GM19372 (cell line): ENCODE data around the gene ZC2HC1B.
"Not testable (repeated sequence)": the region's sequence is repeated elsewhere in the genome, so short reads cannot be mapped to it uniquely, and the experiment has no call there.

ENCODE experiments used
- ATAC-seq: cut with Tn5 transposase; IDR thresholded peaks from one replicate; pipeline ENCODE4 v1.9.1; 2021; ENCODE audit warnings: mild to moderate bottlenecking, low read depth, moderate library complexity; ENCODE audit not compliant: unreplicated experiment

Gene ZC2HC1B

GRCh38 chr6:143867236-143867635 is 3.0 kb downstream of the ZC2HC1B start:
- no peak for ATAC-seq

DNA sequence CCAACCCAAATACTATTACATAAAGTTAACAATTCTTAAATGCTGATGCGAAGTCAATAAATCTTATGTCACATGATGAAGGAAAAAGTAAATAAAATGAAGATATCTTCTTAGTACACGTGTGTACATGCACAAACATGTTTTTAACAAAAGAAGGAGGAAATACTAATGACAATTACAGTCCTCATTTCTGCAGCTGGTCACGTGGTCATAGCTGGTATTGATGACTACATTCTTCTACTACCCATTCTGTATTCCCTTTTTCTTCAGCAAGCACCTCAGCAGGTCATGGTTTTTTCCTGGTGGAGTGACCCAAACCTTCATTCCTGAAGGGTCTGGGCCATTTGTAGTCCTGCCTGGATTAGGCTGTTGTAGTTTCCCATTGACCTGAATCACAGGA is 4.5 kb downstream of the ZC2HC1B start:
- ATAC-seq: not testable (repeated sequence)

GRCh38 chr6:143871202-143871730 is 7.0 kb downstream of the ZC2HC1B start:
- not testable (repeated sequence) for ATAC-seq

DNA sequence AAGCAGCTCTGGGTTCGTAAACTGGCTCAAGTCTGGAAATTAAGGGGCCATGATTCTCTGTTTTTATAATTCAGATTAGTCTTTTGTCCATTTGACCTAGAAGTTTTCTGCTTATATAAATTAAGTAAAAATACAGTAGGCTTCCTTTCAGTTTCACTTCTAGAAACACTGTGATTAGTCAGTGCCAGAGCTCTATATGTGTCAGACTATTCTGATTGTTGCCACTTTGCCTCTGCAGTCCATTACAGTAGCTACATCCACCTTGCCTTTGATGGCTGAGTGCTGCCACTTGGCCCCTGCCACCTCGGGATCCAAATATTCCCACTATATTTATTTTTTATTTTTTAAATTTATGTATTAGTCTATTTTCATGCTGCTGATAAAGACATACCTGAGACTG is 7.9 kb downstream of the ZC2HC1B start:
- peak; percentile 93 for ATAC-seq

DNA sequence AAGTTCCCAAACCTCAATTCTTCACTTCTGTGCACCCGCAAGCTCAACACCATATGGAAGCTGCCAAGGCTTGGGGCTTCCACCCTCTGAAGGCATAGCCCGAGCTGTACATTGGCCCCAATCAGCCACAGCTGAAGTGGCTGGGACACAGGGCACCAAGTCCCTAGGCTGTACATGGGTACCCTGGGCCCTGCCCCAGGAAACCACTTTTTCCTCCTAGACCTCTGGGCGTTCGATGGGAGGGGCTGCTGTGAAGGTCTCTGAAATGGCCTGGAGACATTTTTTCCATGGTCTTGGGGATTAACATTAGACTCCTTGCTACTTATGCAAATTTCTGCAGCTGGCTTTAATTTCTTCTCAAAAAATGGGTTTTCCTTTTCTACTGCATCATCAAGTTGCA is 9.3 kb downstream of the ZC2HC1B start:
- ATAC-seq: not testable (repeated sequence)

GRCh38 chr6:143874503-143874902 is 10.2 kb downstream of the ZC2HC1B start:
- ATAC-seq: not testable (repeated sequence)

DNA sequence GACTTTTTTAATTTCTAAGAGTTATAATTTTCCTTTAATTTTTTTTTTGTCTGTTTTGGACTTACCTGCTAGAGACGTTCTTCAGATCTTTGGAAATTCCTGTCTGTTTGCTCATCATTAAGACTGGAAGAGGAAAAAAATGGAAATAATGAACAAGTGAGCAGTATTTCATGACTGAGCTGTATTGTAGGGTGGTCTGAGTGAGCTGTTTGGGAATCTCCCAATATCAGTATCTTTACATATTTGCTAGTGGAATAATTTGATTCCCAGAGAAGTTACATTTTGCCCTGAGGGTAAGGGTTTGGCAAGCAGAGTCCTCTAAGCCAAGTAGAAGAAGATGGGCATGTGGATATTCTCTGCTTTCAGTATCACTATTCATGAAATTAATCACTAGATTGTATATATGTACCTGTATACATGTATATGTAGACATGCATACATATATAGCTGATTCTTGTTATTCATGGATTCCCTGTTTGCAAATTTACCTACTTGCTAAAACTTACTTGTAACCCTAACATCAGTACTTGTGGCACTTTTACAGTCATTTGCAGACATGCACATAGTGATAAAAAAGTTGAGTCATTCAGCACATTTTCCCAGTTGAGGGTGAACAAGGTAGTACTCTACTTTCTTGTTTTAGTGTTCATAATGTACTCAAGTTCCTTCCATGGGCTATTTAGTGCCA is 13.5 kb downstream of the ZC2HC1B start:
- ATAC-seq: no peak

DNA sequence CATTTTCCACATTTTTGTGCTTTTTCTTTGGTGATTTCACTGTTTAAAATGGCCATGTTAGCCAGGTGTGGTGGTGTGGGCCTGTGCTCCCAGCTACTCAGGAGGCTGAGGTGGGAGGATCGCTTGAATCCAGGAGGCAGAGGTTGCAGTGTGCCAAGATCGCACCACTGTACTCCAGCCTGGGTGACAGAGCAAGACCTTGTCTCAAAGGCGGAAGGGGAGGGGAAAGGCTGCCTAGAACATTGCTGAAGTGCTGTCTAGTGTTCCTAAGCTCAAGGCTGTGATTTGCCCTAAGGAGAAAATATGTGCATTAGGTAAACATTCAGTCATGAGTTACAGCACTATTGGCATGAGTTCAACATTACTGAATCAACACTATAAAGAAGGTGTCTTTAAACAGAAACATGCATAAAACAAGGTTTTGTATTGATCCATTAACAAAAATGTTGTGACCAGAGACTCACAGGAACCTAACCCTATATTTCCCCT is 14.0 kb downstream of the ZC2HC1B start:
- ATAC-seq: no peak

- no peak for ATAC-seq
Measured at GRCh38 chr6:143880412-143880811, 16.1 kb downstream of the ZC2HC1B start.

GRCh38 chr6:143882401-143882930 is 18.2 kb downstream of the ZC2HC1B start:
- ATAC-seq: no peak

GRCh38 chr6:143884216-143884900 is 20.1 kb downstream of the ZC2HC1B start:
- ATAC-seq: no peak

- ATAC-seq: no peak
Measured at GRCh38 chr6:143885116-143885515, 20.8 kb downstream of the ZC2HC1B start.

GRCh38 chr6:143894655-143895054 is 30.4 kb downstream of the ZC2HC1B start:
- no peak for ATAC-seq

GRCh38 chr6:143896126-143896860 is 32.0 kb downstream of the ZC2HC1B start:
- ATAC-seq: no peak

GRCh38 chr6:143900358-143900757 is 36.1 kb downstream of the ZC2HC1B start:
- no peak for ATAC-seq

DNA sequence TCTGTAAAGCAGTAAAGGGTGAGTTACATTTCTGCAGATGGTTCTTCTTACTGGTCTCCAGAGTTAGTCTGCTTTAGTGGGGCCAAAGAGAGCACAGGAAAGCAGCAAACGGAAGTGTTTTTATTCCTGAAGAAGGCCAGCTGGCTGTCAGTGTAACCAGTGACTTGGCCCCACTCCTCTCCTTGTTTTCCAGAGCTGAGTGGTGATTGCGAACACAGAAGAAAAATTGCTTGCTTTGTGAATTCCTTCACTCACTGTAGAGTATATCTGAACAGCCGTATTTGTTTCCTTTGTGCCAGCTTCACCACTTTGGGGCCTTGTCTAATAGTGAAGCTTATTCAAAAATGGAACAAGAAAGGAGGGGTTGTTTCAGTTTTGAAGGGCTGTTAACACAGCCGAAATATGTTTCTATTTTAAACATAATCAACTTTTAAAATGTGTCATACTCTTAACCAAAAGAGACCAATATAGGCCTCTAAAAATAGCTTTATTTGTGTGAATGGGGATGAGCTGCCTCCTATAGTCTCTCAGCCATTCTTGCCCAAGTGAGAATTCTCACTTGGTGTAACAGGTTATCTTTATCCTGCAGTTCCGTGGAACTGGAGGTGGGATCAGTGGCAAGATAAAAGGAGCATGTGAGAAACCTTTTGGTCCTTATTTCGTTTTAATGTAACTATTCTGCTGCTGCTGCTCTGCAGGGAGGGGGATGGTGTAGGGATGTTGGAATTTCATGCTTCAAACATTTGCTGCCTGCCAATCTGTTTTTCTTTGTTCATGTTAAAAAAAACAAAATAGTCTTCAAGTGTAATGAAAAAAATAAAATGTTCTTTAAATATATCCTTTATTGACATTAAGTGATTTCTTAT is 37.8 kb downstream of the ZC2HC1B start:
- ATAC-seq: peak; percentile 87

DNA sequence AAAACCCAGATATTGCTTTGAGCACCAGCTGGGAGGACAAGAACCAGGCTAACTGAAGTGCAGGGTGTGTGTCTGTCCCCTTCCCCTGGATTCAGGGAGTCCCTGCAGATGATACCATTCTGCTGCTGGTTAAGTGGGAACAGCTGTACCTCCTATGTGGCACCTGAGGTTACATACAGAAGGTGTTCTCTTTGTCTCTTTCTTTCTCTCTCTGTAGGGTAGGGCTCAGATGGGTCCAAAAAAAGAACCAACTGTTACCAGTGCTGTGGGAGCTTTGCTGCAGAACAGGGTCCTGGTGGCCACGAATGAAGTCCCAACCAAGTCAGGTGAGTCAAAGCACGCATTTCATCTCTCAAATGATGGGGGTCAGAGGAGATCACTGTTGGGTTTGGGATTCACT is 38.6 kb downstream of the ZC2HC1B start:
- ATAC-seq: no peak

GRCh38 chr6:143911028-143911427 is 46.8 kb downstream of the ZC2HC1B start:
- ATAC-seq: no peak

GRCh38 chr6:143912671-143913070 is 48.4 kb downstream of the ZC2HC1B start:
- no peak for ATAC-seq

- not testable (repeated sequence) for ATAC-seq
Measured at GRCh38 chr6:143917026-143917425, 52.8 kb downstream of the ZC2HC1B start.
